Measurements from ENCODE around the gene KLF17.

Gene KLF17

GRCh38 chr1:44084998-44085675 lies 33.5 kb upstream of the KLF17 start:
- no peak for TF ChIP-seq EZH2phosphoT487 (IDR thresholded peaks at IDR 0.05; ENCODE audit: borderline replicate concordance, low read length)
- no peak for TF ChIP-seq CTCF (IDR thresholded peaks at IDR 0.05; ENCODE audit: low read depth, low read length, poor library complexity, severe bottlenecking)
- Histone ChIP-seq H3K9me3 (ENCODE audit: control insufficient read depth, insufficient read depth, low read length) (no peaks in the 10 kb centered on the region), H3K4me1 (ENCODE audit: control insufficient read depth, low read length) (no peaks in the 10 kb centered on the region), H3K27ac (ENCODE audit: low read depth, low read length) (no peak overlapping the region), H3K36me3 (ENCODE audit: control insufficient read depth, low read length) (no peaks in the 10 kb centered on the region), H3K4me3 (ENCODE audit: low read length) (no peak overlapping the region), H3K79me2 (ENCODE audit: control insufficient read depth, low read length) (no peaks in the 10 kb centered on the region), H4K20me1 (ENCODE audit: control insufficient read depth, insufficient read depth, low read depth, low read length) (no peaks in the 10 kb centered on the region), H3F3A (ENCODE audit: control insufficient read depth, insufficient read depth) (no peaks in the 10 kb centered on the region), H3K9me2 (replicated peaks; ENCODE audit: control insufficient read depth, low read length) (no peaks in the 10 kb centered on the region), H3K4me2 (ENCODE audit: low read length) (no peak overlapping the region), H3K27me3 (ENCODE audit: control insufficient read depth, low read length) (peaks cover 12% of the 10 kb centered on the region)

GRCh38 chr1:44086692-44087474 lies 31.7 kb upstream of the KLF17 start:
- Histone ChIP-seq H3K9me2 (replicated peaks; ENCODE audit: control insufficient read depth, low read length) (no peaks in the 10 kb centered on the region), H3K27ac (ENCODE audit: low read depth, low read length) (no peak overlapping the region), H3K4me2 (ENCODE audit: low read length) (no peak overlapping the region), H3K27me3 (ENCODE audit: control insufficient read depth, low read length) (peaks cover 14% of the 10 kb centered on the region), H3F3A (ENCODE audit: control insufficient read depth, insufficient read depth) (no peaks in the 10 kb centered on the region), H4K20me1 (ENCODE audit: control insufficient read depth, insufficient read depth, low read depth, low read length) (no peaks in the 10 kb centered on the region), H3K4me3 (ENCODE audit: low read length) (no peak overlapping the region), H3K36me3 (ENCODE audit: control insufficient read depth, low read length) (no peaks in the 10 kb centered on the region), H3K4me1 (ENCODE audit: control insufficient read depth, low read length) (no peaks in the 10 kb centered on the region), H3K9me3 (ENCODE audit: control insufficient read depth, insufficient read depth, low read length) (no peaks in the 10 kb centered on the region), H3K79me2 (ENCODE audit: control insufficient read depth, low read length) (no peaks in the 10 kb centered on the region)
- TF ChIP-seq CTCF (IDR thresholded peaks at IDR 0.05; ENCODE audit: low read depth, low read length, poor library complexity, severe bottlenecking) (no peak), EZH2phosphoT487 (IDR thresholded peaks at IDR 0.05; ENCODE audit: borderline replicate concordance, low read length) (no peak)

GRCh38 chr1:44089371-44090048 lies 29.1 kb upstream of the KLF17 start:
- no peak overlapping the region for H3K4me3 ChIP-seq (ENCODE audit: low read length)
- H3K4me2 ChIP-seq (ENCODE audit: low read length): no peak overlapping the region
- no peaks in the 10 kb centered on the region for H3K9me3 ChIP-seq (ENCODE audit: control insufficient read depth, insufficient read depth, low read length)
- no peak for TF ChIP-seq EZH2phosphoT487 (IDR thresholded peaks at IDR 0.05; ENCODE audit: borderline replicate concordance, low read length)
- peaks cover 10% of the 10 kb centered on the region for H3K27me3 ChIP-seq (ENCODE audit: control insufficient read depth, low read length)
- no peaks in the 10 kb centered on the region for H3K4me1 ChIP-seq (ENCODE audit: control insufficient read depth, low read length)
- H3K27ac ChIP-seq (ENCODE audit: low read depth, low read length): no peak overlapping the region
- no peaks in the 10 kb centered on the region for H3K9me2 ChIP-seq (replicated peaks; ENCODE audit: control insufficient read depth, low read length)
- H3F3A ChIP-seq (ENCODE audit: control insufficient read depth, insufficient read depth): no peaks in the 10 kb centered on the region
- no peaks in the 10 kb centered on the region for H4K20me1 ChIP-seq (ENCODE audit: control insufficient read depth, insufficient read depth, low read depth, low read length)
- H3K79me2 ChIP-seq (ENCODE audit: control insufficient read depth, low read length): no peaks in the 10 kb centered on the region
- H3K36me3 ChIP-seq (ENCODE audit: control insufficient read depth, low read length): no peaks in the 10 kb centered on the region
